Calu3 (cell line): ENCODE results near the gene KIF9. TPM values are rescaled to one million over a fixed set of nuclear protein-coding genes. Genes with fewer than 3 reads are reported as not detected.
"Not testable (repeated sequence)": the region's sequence is repeated elsewhere in the genome, so short reads cannot be mapped to it uniquely, and the experiment has no call there.

ENCODE experiments used
- BruUV-seq: library from RNA; stranded (reverse); fragments of 400-500 nt; replicated peaks from 2 replicates; lab custom pipeline; 2021; lab: Mats Ljungman, UMichigan
- CTCF ChIA-PET: fragments of 300-600 bp; sonication (Branson Sonifier 250); formaldehyde crosslinking; loops from one replicate; lab custom pipeline; 2022; ENCODE audit warnings: antibody characterized with exemption; lab: Charles Lee
- DNase-seq: peaks from one replicate; pipeline ENCODE4 v3.0.0; 2022
- H3K27ac Mint-ChIP-seq: one replicate; pipeline ENCODE4 v1.8.0; 2022; ENCODE audit warnings: mixed read lengths; ENCODE audit not compliant: unreplicated experiment
- H3K27me3 Mint-ChIP-seq: one replicate; pipeline ENCODE4 v1.8.0; 2022; ENCODE audit warnings: mixed read lengths; ENCODE audit not compliant: unreplicated experiment
- H3K36me3 Mint-ChIP-seq: one replicate; pipeline ENCODE4 v1.8.0; 2022; ENCODE audit warnings: mild to moderate bottlenecking, moderate library complexity, mixed read lengths; ENCODE audit not compliant: insufficient read depth, unreplicated experiment
- H3K4me1 Mint-ChIP-seq: one replicate; pipeline ENCODE4 v1.8.0; 2022; ENCODE audit warnings: mild to moderate bottlenecking, low read depth, mixed read lengths; ENCODE audit not compliant: unreplicated experiment
- H3K4me3 Mint-ChIP-seq: one replicate; pipeline ENCODE4 v1.8.0; 2022; ENCODE audit warnings: mild to moderate bottlenecking, low read depth, moderate library complexity, mixed read lengths; ENCODE audit not compliant: unreplicated experiment
- H3K9me3 Mint-ChIP-seq: one replicate; pipeline ENCODE4 v1.8.0; 2022; ENCODE audit warnings: low read depth, mixed read lengths; ENCODE audit not compliant: unreplicated experiment
- CTCF ChIP-seq: fragments of 200-600 bp; IDR thresholded peaks from one replicate; pipeline ENCODE4 v1.8.0; 2022; ENCODE audit warnings: antibody characterized with exemption; ENCODE audit not compliant: unreplicated experiment
- intact Hi-C: fragments of 100-400 bp; cut with micrococcal nuclease; formaldehyde crosslinking; loops from one replicate; pipeline ENCODE4 v1.10.0; 2022; ENCODE audit not compliant: unreplicated experiment
- total RNA-seq: library from RNA; stranded (reverse); gene quantifications from 2 replicates; pipeline ENCODE4 v1.2.3, GENCODE V29; 2022

The KIF9 gene
- total RNA-seq, 1 experiment from 2014 or later: 8.9 TPM

GRCh38 chr3:47223755-47224154, 58.8 kb downstream of the KIF9 start:
- Mint-ChIP-seq H3K9me3 (no peaks in the 10 kb centered on the region), H3K4me1 (no peaks in the 10 kb centered on the region), H3K27me3 (no peaks in the 10 kb centered on the region), H3K4me3 (no peak overlapping the region), H3K36me3 (no peaks in the 10 kb centered on the region), H3K27ac (no peak overlapping the region)
- DNase-seq: no peak
- CTCF ChIA-PET: no interaction called here
- no peak for TF ChIP-seq CTCF
- intact Hi-C loops: no loop called here
- no TSS peak for BruUV-seq

DNA sequence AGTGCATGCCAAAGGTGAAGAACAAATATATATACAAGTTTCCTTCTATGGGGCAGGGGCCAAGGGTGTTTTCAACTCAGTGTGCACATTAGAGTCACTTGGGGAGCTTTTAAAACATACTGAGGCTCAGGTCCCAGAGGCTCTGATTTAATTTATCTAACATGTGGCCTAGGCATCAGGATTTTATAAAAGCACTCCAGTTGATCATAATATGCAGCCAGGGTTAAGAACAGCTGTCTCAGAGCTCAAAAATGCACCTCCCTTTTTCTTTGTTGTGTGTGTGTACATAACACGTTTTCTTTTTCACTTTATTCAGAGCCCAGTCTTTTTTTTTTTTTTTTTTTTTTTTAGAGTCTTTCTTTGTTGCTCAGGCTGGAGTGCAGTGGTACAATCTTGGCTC, 60.8 kb downstream of the KIF9 start:
- DNase-seq: no peak
- Mint-ChIP-seq H3K9me3 (no peaks in the 10 kb centered on the region), H3K36me3 (no peaks in the 10 kb centered on the region), H3K27me3 (no peaks in the 10 kb centered on the region), H3K27ac (no peak overlapping the region), H3K4me3 (no peak overlapping the region), H3K4me1 (no peaks in the 10 kb centered on the region)
- TF ChIP-seq CTCF: no peak
- intact Hi-C loops: no loop called here
- CTCF ChIA-PET: interaction anchor here (0.6 to 0.7 kb wide), 2 partner anchors 199 to 527 kb away, joined by 3 to 8 read pairs; no protein-coding TSS in a partner anchor
- no TSS peak for BruUV-seq

- H3K4me1 Mint-ChIP-seq: no peaks in the 10 kb centered on the region
- no TSS peak for BruUV-seq
Measured at GRCh38 chr3:47210863-47211405, 71.7 kb downstream of the KIF9 start.

GRCh38 chr3:47206022-47206421, 76.6 kb downstream of the KIF9 start:
- CTCF ChIA-PET: interaction anchor here (1.2 kb wide), 1 partner anchor 17 kb away, joined by 6 read pairs; no protein-coding TSS in a partner anchor
- H3K4me3 Mint-ChIP-seq, H3K9me3 Mint-ChIP-seq, H3K27ac Mint-ChIP-seq, DNase-seq, BruUV-seq, H3K4me1 Mint-ChIP-seq, H3K36me3 Mint-ChIP-seq, H3K27me3 Mint-ChIP-seq, intact Hi-C loops: not testable (repeated sequence)

More at GRCh38 chr3:47210863-47211405, 71.7 kb downstream of the KIF9 start:
- Mint-ChIP-seq H3K4me3 (no peak overlapping the region), H3K27ac (no peak overlapping the region), H3K9me3 (no peaks in the 10 kb centered on the region), H3K27me3 (no peaks in the 10 kb centered on the region), H3K36me3 (no peaks in the 10 kb centered on the region)
- no peak for TF ChIP-seq CTCF
- intact Hi-C loops: no loop called here
- no peak for DNase-seq
- CTCF ChIA-PET: no interaction called here

- no peaks in the 10 kb centered on the region for H3K36me3 Mint-ChIP-seq
- no peak overlapping the region for H3K27ac Mint-ChIP-seq
- CTCF ChIA-PET: no interaction called here
- H3K4me1 Mint-ChIP-seq: no peaks in the 10 kb centered on the region
- no TSS peak for BruUV-seq
- no peaks in the 10 kb centered on the region for H3K9me3 Mint-ChIP-seq
- no peak for DNase-seq
- intact Hi-C loops: no loop called here
- H3K4me3 Mint-ChIP-seq: no peak overlapping the region
- no peak for TF ChIP-seq CTCF
- H3K27me3 Mint-ChIP-seq: no peaks in the 10 kb centered on the region
Measured at GRCh38 chr3:47204875-47205274, 77.7 kb downstream of the KIF9 start.
